ENCODE results near the gene SNW1.

GRCh38 chr14:77730976-77731497, 29.9 kb downstream of the SNW1 start:
- TF ChIP-seq CTCF (conservative IDR thresholded peaks at IDR 0.05; ENCODE audit: low read depth, low read length), result no peak
- TF ChIP-seq EZH2 (IDR thresholded peaks at IDR 0.05; ENCODE audit: borderline replicate concordance, low read depth, low read length, poor library complexity, severe bottlenecking), result no peak

All from A673 (cell line).